PC-3 (cell line): Measurements from ENCODE around the gene SIGMAR1.

Source experiments
- EZH2 ChIP-seq: fragments of 300-600 bp; sonication (generic); IDR thresholded peaks from one replicate; pipeline ENCODE4 v1.6.1; 2017; ENCODE audit warnings: antibody characterized with exemption, mild to moderate bottlenecking, low read length; ENCODE audit not compliant: unreplicated experiment
- EZH2phosphoT487 ChIP-seq: fragments of 300-600 bp; sonication (generic); IDR thresholded peaks from 2 replicates; pipeline ENCODE4 v1.6.1; 2018; ENCODE audit warnings: mild to moderate bottlenecking, antibody characterized with exemption, low read length, borderline replicate concordance
- TF ChIP-seq, protein P1 (sequence below): fragments of 300-600 bp; sonication (generic); conservative IDR thresholded peaks from 2 replicates; pipeline ENCODE4 v1.5.1; 2017; ENCODE audit warnings: antibody characterized with exemption, low read depth, mild to moderate bottlenecking, low read length

DNA sequence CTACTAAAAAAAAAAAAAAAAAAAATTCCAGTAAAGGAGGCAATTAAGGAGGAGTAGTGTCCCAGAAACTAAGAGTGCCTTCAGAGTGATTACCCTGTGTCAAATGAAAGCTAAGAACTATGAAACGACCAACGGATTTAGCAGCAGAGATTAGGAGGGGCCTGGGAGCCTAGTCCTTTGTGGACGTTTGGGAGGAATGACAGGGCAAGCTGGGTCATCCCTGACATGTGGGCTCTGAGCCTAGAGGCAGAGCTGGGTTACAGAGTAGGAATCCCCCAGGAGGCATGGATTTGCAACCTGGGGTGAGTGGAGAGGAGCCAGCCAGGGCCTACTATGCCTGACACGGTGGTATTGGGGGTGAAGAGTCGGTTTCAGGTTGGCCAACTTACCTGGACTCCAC is 4.4 kb downstream of the SIGMAR1 start:
- TF ChIP-seq, protein P1, sequence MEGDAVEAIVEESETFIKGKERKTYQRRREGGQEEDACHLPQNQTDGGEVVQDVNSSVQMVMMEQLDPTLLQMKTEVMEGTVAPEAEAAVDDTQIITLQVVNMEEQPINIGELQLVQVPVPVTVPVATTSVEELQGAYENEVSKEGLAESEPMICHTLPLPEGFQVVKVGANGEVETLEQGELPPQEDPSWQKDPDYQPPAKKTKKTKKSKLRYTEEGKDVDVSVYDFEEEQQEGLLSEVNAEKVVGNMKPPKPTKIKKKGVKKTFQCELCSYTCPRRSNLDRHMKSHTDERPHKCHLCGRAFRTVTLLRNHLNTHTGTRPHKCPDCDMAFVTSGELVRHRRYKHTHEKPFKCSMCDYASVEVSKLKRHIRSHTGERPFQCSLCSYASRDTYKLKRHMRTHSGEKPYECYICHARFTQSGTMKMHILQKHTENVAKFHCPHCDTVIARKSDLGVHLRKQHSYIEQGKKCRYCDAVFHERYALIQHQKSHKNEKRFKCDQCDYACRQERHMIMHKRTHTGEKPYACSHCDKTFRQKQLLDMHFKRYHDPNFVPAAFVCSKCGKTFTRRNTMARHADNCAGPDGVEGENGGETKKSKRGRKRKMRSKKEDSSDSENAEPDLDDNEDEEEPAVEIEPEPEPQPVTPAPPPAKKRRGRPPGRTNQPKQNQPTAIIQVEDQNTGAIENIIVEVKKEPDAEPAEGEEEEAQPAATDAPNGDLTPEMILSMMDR = no peak
- TF ChIP-seq EZH2 (no peak), EZH2phosphoT487 (no peak)
